Peyer's patch (tissue), 4 donors: ENCODE results near the gene APH1A.

ENCODE experiments used
- CTCF ChIP-seq, 6 experiments: fragments of 450-650 bp in 4 of 6; fragments of 200-600 bp in 2 of 6; sonication (generic) in 1 of 6; IDR thresholded peaks; one replicate each; pipeline ENCODE4 v1.5.1; 2017 to 2019; ENCODE audit warnings: antibody characterized with exemption in 6 of 6, mild to moderate bottlenecking in 3 of 6, moderate library complexity in 1 of 6
- POLR2A ChIP-seq, 2 donors: fragments of 450-650 bp; IDR thresholded peaks; one replicate each; pipeline ENCODE4 v1.5.1; 2017; ENCODE audit warnings: antibody characterized with exemption in 2 of 2, mild to moderate bottlenecking in 2 of 2, moderate library complexity in 2 of 2

- TF ChIP-seq CTCF (IDR thresholded peaks at IDR 0.05) = no peak
- no peak for TF ChIP-seq POLR2A (IDR thresholded peaks at IDR 0.05)
Observed at GRCh38 chr1:150263549-150263948, 5.3 kb downstream of the APH1A start.
